ENCODE results near the gene MYL3.

Gene MYL3

DNA sequence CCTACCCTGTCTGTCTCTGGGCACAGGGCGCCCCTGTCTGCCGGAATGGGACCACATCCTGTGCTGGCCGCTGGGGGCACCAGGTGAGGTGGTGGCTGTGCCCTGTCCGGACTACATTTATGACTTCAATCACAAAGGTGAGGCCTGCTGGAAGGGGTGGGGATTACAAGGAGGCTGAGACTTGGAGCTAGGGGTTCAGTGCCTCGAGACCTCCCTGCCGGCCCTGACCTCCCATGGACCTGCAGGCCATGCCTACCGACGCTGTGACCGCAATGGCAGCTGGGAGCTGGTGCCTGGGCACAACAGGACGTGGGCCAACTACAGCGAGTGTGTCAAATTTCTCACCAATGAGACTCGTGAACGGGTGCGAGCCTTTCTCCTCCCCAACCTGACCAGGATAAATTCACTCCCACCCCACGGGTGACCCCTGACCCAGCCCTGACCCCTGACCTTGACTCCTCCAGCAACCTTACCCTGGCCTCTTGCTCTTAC lies 34.6 kb upstream of the MYL3 start:
- Mint-ChIP-seq H3K4me1 (peaks cover 7% of the 10 kb centered on the region), H3K9me3 (no peaks in the 10 kb centered on the region), H3K4me3 (no peak overlapping the region), H3K27me3 (ENCODE audit: low read depth) (peaks cover 1% of the 10 kb centered on the region), H3K36me3 (ENCODE audit: low read depth) (peaks cover 15% of the 10 kb centered on the region), H3K27ac (no peak overlapping the region)
- TF ChIP-seq, protein P1, sequence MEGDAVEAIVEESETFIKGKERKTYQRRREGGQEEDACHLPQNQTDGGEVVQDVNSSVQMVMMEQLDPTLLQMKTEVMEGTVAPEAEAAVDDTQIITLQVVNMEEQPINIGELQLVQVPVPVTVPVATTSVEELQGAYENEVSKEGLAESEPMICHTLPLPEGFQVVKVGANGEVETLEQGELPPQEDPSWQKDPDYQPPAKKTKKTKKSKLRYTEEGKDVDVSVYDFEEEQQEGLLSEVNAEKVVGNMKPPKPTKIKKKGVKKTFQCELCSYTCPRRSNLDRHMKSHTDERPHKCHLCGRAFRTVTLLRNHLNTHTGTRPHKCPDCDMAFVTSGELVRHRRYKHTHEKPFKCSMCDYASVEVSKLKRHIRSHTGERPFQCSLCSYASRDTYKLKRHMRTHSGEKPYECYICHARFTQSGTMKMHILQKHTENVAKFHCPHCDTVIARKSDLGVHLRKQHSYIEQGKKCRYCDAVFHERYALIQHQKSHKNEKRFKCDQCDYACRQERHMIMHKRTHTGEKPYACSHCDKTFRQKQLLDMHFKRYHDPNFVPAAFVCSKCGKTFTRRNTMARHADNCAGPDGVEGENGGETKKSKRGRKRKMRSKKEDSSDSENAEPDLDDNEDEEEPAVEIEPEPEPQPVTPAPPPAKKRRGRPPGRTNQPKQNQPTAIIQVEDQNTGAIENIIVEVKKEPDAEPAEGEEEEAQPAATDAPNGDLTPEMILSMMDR (IDR thresholded peaks at IDR 0.05; ENCODE audit: unreplicated experiment in 3 of 3): no peak

GRCh38 chr3:46897031-46897430 lies 33.8 kb upstream of the MYL3 start:
- H3K36me3 Mint-ChIP-seq (ENCODE audit: low read depth): peaks cover 15% of the 10 kb centered on the region
- no peak overlapping the region for H3K4me3 Mint-ChIP-seq
- H3K9me3 Mint-ChIP-seq: no peaks in the 10 kb centered on the region
- no peak overlapping the region for H3K27ac Mint-ChIP-seq
- peaks cover 11% of the 10 kb centered on the region for H3K4me1 Mint-ChIP-seq
- TF ChIP-seq, protein P1 (IDR thresholded peaks at IDR 0.05; ENCODE audit: unreplicated experiment in 3 of 3): no peak
- H3K27me3 Mint-ChIP-seq (ENCODE audit: low read depth): peaks cover 4% of the 10 kb centered on the region

GRCh38 chr3:46896386-46896785 lies 33.1 kb upstream of the MYL3 start:
- Mint-ChIP-seq H3K9me3 (no peaks in the 10 kb centered on the region), H3K27ac (no peak overlapping the region), H3K36me3 (ENCODE audit: low read depth) (peaks cover 15% of the 10 kb centered on the region), H3K27me3 (ENCODE audit: low read depth) (peaks cover 4% of the 10 kb centered on the region), H3K4me3 (no peak overlapping the region), H3K4me1 (peaks cover 17% of the 10 kb centered on the region)
- TF ChIP-seq, protein P1 (IDR thresholded peaks at IDR 0.05; ENCODE audit: unreplicated experiment in 3 of 3): no peak

GRCh38 chr3:46895761-46896160 lies 32.5 kb upstream of the MYL3 start:
- H3K27me3 Mint-ChIP-seq (ENCODE audit: low read depth): peaks cover 4% of the 10 kb centered on the region
- no peaks in the 10 kb centered on the region for H3K9me3 Mint-ChIP-seq
- H3K36me3 Mint-ChIP-seq (ENCODE audit: low read depth): peaks cover 15% of the 10 kb centered on the region
- TF ChIP-seq, protein P1 (IDR thresholded peaks at IDR 0.05; ENCODE audit: unreplicated experiment in 3 of 3): no peak
- no peak overlapping the region for H3K27ac Mint-ChIP-seq
- peaks cover 20% of the 10 kb centered on the region for H3K4me1 Mint-ChIP-seq
- no peak overlapping the region for H3K4me3 Mint-ChIP-seq

- peaks cover 4% of the 10 kb centered on the region for H3K27me3 Mint-ChIP-seq (ENCODE audit: low read depth)
- peak overlapping the region in 2 of 3 experiments; percentile 0 to 5 for H3K4me3 Mint-ChIP-seq
- peak overlapping the region; percentile 21 to 49 (median 40) for H3K27ac Mint-ChIP-seq
- TF ChIP-seq, protein P1 (IDR thresholded peaks at IDR 0.05; ENCODE audit: unreplicated experiment in 3 of 3): peak; percentile 84 to 91 (median 88)
- peaks cover 20% of the 10 kb centered on the region for H3K4me1 Mint-ChIP-seq
- no peaks in the 10 kb centered on the region for H3K9me3 Mint-ChIP-seq
- peaks cover 15% of the 10 kb centered on the region for H3K36me3 Mint-ChIP-seq (ENCODE audit: low read depth)
Observed at GRCh38 chr3:46895204-46895660, 32.0 kb upstream of the MYL3 start.

DNA sequence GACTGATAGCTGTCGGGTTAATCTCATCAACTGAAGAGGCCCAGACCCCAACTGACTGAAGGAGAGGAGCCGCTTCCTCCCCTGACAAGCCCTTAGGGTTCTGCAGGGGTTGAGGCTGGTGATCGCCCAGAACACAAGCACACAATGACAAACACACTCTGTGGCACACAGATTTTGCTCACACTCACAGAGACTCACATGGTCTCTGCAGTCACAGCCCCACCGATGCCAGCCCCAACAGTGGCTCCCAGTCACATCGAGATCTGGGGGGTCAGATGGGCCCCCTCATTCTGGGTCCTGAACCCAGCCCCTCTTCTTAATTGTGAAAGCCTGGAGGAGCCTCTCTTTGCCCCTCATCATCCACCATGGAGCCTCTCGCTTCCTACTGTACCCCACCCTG lies 31.0 kb upstream of the MYL3 start:
- TF ChIP-seq, protein P1 (IDR thresholded peaks at IDR 0.05; ENCODE audit: unreplicated experiment in 3 of 3): no peak
- Mint-ChIP-seq H3K4me1 (peaks cover 25% of the 10 kb centered on the region), H3K27ac (no peak overlapping the region), H3K9me3 (no peaks in the 10 kb centered on the region), H3K4me3 (no peak overlapping the region), H3K36me3 (ENCODE audit: low read depth) (peaks cover 14% of the 10 kb centered on the region), H3K27me3 (ENCODE audit: low read depth) (peaks cover 4% of the 10 kb centered on the region)
